Measurements from ENCODE around the gene KPNA4.

DNA sequence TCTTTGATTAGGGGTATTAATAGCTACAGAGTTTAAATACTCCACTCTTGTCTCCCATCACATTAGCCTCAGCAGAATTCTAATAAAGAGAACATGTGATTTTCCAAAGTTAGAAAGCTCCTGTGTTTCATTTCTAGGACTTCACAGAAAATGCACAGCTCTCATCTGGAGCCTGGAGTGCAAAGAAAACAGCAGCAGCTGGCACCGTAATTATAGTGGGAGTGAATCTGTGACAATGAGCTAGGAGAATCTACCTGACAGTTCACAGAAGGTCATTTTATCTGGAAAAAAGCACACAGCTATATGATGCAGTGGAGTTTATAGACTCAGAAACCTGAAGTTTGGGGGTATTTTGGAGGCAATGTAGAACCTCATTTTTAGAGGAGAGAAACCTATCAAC lies 110.4 kb downstream of the KPNA4 start:
- no peak for TF ChIP-seq POLR2A (IDR thresholded peaks at IDR 0.05)
- TF ChIP-seq, protein P1, sequence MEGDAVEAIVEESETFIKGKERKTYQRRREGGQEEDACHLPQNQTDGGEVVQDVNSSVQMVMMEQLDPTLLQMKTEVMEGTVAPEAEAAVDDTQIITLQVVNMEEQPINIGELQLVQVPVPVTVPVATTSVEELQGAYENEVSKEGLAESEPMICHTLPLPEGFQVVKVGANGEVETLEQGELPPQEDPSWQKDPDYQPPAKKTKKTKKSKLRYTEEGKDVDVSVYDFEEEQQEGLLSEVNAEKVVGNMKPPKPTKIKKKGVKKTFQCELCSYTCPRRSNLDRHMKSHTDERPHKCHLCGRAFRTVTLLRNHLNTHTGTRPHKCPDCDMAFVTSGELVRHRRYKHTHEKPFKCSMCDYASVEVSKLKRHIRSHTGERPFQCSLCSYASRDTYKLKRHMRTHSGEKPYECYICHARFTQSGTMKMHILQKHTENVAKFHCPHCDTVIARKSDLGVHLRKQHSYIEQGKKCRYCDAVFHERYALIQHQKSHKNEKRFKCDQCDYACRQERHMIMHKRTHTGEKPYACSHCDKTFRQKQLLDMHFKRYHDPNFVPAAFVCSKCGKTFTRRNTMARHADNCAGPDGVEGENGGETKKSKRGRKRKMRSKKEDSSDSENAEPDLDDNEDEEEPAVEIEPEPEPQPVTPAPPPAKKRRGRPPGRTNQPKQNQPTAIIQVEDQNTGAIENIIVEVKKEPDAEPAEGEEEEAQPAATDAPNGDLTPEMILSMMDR (IDR thresholded peaks at IDR 0.05): no peak
